CD1c-positive myeloid dendritic cell (primary cell): ENCODE measurements around the gene ANKRD63.

ENCODE experiments used
- DNase-seq: peaks from one replicate; pipeline ENCODE4 v3.0.0-alpha.2; 2016; ENCODE audit errors: extremely low spot score

Gene ANKRD63

GRCh38 chr15:40295877-40296560 lies 13.2 kb upstream of the ANKRD63 start:
- DNase-seq = no peak

DNA sequence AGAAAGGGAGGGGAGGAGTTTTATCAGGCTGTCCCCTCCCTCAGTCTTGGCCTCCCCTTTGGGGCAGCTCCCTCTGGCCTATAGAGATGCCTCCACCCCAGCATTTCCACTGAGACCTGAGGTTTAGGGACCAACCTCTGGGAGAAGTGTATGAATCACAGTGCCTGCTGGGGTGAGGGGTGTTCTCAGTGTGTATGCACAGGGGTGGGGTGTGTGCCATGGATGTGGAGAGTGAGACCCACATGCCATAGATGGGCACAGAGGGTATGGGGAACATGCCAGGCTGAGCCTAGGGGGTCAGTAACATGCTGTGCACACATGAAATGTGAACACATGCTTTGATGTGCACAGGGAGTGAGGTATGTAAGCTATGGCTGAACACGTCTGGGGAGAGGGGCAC lies 12.4 kb upstream of the ANKRD63 start:
- no peak for DNase-seq

DNA sequence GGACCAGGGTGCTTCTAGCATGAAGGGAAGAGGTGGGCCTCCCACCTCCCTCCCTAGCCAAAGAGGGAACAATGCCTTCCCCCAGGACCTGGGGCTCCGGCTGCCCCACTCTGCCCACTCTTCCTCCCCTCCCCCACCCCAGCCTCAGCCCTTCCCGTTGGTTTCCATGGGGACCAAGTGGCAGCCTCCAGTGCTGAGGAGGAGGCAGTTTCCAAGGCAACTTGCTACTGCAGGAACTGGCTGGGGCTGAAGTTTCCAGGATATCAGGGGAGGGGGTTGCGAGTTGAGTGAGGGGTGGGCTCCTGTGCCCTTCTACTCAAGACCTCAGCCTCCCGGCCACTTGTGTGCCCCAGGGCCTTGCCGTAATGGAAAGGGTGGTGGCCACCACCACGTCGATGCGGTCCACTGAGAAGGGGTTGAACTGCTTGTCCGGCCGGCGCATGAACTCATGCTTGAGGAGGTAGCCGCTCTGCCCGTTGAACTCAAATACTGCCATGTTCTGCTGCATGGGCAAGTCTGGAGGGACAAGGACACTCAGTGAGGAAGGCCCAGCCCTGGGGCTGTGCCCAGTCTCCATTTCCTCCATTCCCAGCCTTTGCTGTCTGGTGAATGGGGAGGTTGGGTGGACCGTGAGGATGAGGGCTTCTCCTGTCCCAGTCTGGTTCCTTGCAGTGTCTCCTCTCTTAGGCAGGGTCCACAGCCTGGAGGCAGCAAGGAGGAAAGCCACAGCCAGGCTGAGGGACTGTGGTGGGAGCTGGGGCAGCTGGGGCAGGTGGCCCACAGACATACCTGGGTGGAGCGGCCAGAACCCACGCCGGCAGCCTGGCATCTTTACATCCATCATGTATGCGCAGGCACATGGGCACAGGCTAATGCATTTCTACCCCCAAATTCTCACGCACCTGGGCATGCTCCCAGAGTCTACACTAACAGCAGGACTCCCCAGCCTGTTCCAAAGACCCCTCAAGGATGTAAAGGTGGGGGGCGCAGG lies 11.3 kb upstream of the ANKRD63 start:
- no peak for DNase-seq

DNA sequence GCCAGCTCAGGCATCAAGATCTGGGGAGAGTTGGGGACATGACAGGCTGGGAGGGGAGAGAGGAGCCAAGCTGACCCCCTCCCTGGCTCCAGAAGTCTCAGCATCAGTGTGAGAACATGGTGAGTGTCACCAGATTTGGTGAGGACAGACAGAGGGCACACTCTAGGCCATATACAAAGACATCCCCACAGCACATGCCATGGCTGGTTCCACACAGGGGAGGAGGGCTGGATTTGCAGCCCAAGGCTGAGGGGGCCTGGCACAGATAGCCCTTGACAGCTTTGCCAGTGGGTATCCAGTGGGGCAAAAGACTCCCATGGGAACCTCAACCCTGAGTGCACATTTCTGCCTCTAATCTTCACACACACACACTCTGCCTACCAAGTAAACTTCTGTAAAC lies 10.1 kb upstream of the ANKRD63 start:
- DNase-seq = no peak

GRCh38 chr15:40292246-40292645 lies 9.4 kb upstream of the ANKRD63 start:
- no peak for DNase-seq

DNA sequence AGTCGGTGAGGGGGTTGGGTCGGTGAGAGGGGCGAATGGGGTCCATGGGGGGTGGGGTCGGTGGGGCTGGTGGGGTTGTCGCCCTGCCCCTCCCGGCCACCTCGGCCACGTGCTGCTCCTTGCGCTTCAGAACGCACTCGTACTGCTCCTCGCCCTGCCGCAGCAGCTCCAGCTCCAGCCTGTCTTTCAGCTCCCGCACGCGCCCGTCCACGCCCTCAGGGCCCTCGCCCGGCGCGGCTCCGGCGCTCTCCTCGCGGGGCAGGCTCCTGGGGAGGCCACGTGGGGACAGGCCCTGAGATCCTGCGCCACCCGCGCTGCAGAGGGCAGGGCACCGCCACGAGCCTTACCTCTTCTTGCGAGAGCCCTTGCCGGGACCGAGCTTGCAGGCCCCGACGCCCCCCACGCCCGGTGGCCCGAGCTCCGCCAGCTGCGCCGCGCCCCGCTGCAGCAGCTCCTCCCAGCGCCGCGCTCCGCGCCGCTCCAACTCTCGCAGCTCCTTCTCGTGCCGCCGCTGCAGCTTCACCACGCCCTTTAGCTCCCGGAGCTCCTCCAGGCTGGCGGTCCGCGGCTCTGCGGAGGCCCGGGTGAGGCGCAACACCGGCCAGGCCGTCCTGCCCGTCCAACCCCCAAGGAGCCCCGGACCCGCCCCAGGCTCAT lies 8.2 kb upstream of the ANKRD63 start:
- DNase-seq = no peak

- DNase-seq = no peak
Measured at GRCh38 chr15:40290545-40290917, 7.7 kb upstream of the ANKRD63 start.

GRCh38 chr15:40289140-40289775 lies 6.4 kb upstream of the ANKRD63 start:
- DNase-seq = no peak

DNA sequence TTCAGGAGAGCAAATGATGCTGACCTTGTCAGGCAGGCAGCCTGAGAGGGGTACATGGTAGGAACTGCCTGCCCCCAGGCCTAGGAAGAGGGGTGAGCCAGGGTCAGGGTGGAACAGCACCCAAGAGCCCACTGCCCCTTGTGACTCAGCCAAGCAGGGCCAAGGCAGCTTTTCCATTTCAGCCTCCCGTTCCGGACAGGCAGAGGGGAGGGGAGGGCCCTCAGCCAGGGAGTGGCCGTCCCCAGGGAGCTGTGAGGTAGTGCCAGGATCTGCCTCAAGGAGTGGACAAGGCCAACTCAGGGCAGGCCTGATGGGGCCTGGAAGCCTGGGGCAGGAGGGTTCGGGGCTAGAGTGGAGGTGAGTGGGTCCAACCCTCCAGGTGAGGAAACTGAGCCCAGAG lies 5.1 kb upstream of the ANKRD63 start:
- no peak for DNase-seq

DNA sequence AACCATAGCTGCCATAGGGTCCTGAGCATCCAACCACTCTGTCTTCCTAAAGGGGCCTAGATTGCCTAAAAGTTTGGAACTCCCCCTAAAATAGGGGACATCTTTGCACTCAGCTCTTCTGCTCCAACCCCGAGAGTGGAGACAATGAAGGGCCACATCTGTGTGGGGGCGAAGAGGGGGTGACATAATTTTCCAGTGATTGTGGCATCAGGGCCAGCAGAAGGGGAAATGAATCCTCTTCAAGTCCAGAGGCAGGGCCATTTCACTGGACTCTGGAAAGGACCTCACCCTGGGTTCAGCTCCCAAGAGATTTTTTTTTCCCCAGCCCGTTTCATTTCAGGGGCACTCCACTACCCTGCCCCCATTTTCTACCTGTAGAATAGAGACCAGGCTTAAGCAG lies 4.6 kb upstream of the ANKRD63 start:
- DNase-seq = peak; percentile 50

DNA sequence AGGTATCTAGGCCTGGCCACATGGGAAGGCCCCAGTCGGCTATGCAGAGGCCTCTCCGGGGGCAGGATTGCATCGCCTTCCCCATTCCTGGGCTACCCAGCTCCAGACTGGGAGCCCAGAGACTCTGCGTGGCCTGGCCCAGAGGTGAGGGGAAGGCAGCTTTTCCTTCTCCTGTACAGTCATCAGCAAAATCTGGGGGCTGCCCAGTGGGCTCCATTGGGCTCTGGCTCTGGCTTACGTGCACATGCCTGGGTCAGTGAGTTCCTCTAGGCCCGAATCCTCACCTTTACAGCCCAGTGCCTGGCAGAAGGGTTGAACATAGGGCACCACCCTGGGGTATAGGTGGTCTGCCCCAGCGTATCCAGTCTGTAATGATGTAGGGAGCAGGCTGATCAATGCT lies 3.9 kb upstream of the ANKRD63 start:
- no peak for DNase-seq

DNA sequence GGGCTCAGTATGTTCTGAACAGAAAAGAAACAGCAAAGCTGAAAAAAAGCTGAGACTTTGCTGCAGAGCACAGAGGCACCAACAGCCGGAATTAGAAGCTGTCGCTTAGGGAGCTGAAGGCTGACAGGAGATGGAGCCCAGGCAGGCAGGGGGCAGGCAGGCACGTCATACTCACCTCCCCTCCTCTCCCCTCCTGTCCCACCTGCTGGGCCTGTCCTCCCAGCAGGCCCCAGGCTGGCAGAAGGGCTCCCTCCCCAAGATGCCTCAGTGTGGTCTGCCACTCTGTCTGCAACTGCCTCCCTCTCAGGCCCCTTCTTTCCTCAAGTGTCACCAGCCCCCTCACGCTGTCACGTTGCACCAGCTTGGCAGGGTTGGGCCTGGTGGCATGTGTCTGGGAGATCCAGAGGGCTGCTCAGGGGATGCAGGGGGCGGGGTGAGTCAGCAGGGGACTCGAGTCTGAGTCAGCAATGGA lies 3.2 kb upstream of the ANKRD63 start:
- DNase-seq = peak; percentile 62

GRCh38 chr15:40285554-40286011 lies 2.7 kb upstream of the ANKRD63 start:
- peak; percentile 64 for DNase-seq

DNA sequence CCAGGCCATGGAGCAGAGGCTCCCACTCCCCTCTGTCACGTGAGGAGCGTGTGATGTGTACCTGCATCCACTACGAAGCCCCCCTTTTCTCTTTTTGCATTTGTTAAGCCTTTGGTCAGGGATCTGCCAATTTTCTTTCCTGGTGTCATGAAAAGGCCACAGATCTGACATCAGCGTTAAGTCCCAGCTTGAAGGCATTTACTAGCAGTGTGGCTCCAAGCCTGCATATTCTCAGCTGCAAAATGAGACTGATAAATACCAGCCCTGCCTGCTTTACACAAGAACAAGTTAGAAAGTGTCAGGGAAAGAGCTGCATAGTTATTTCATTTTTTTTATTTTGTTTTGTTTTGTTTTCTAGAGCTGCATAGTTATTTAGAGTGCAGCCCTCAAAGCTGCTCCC lies 2.3 kb upstream of the ANKRD63 start:
- no peak for DNase-seq

DNA sequence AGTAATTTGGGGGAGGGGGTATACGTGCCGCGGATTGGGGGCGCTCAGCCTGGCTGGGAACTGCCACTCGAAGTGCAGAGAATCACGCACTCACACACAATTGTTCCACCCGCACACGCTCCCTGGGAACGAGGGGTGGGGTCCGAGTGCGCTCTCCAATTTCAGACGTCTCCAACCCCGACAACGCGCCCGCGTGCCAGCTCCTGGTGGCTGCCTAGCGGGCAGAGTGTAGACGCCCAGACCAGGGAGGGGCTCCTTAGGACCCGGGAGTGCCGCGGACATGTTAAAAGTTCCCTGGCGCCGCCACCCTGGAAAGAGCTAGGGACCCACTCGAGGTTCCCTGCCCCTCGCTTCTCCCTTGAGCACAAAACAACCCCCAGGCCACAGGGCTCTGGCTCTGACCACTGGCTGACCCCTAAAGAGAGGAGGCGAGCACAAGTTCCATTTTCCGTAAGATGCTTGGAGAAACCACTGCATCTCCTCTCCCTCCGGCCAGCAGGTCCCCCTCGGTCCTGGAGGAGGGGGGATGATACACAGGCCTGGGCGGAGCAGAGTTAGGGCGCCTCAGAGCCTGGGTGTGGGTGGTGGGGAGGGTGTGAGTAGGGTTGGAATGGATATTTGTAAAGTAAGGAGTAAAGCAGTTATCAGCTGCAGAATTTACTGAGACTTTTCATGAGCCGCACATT lies 894 bp upstream of the ANKRD63 start:
- DNase-seq = no peak

- peak; percentile 58 for DNase-seq
Measured at GRCh38 chr15:40282147-40282868, 556 bp downstream of the ANKRD63 start.

GRCh38 chr15:40281801-40282146 lies 1.1 kb downstream of the ANKRD63 start:
- DNase-seq = no peak

- no peak for DNase-seq
Measured at GRCh38 chr15:40281057-40281800, 1.6 kb downstream of the ANKRD63 start.

GRCh38 chr15:40280260-40281056 lies 2.4 kb downstream of the ANKRD63 start:
- DNase-seq = no peak
